NOMO-1 treated with DMSO at 0.1 percent for 48 hours (cell line): ENCODE data around the gene SLC39A9.
A peak's percentile ranks its signal among the peaks of the same experiment; 100 is the strongest.
"Not testable (repeated sequence)": the region's sequence is repeated elsewhere in the genome, so short reads cannot be mapped to it uniquely, and the experiment has no call there.

Experiments used
- DNase-seq: peaks from one replicate; lab custom pipeline; 2025; ENCODE audit not compliant: unreplicated experiment; lab: John Stamatoyannopoulos, UW

SLC39A9 gene

GRCh38 chr14:69473260-69473659 is 74.8 kb downstream of the SLC39A9 start:
- no peak for DNase-seq

GRCh38 chr14:69473946-69474345 is 75.5 kb downstream of the SLC39A9 start:
- DNase-seq: no peak

DNA sequence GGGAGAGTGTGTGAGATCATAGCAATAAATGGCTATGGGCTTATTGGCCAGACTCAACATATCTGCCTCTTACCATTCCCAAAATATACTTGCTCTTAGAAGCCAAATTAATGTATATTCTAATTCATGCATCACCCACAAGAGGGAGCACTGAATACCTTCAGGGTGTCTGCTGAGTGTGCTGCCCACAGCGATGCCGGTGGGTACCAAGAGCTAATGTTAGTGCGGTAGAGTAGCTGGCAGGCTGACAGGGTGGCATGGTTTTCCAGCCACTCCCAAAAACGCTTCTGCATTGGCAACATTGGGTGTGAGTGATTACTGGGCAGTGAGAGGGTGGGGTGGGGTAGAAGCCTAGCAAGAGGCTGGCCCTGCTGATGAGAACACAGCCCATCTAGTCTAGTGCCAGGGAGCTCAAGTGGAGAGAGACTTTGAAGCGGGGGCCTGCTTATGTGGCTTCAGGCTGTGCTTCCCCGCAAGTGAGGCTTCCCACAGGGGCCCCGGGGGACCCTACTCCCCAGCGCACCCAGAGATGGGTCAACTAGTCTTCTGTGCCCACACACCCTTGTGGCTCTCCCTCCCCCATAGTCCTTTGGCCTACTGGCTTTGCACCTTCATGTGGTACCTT is 76.8 kb downstream of the SLC39A9 start:
- DNase-seq: peak; percentile 21

- DNase-seq: not testable (repeated sequence)
Measured at GRCh38 chr14:69476824-69477450, 78.4 kb downstream of the SLC39A9 start.

DNA sequence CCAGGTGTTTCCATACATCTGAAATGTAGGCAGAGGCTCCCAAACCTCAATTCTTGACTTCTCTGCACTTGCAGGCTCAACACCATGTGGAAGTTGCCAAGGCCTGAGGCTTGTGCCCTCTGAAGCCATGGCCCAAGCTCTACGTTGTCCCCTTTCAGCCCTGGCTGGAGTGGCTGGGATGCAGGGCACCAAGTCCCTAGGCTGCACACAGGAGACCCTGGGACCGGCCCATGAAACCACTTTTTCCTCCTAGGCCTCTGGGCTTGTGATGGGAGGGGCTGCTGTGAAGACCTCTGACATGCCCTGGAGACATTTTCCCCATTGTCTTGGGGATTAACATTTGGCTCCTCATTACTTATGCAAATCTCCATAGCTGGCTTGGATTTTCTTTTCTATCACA is 79.6 kb downstream of the SLC39A9 start:
- DNase-seq: not testable (repeated sequence)

DNA sequence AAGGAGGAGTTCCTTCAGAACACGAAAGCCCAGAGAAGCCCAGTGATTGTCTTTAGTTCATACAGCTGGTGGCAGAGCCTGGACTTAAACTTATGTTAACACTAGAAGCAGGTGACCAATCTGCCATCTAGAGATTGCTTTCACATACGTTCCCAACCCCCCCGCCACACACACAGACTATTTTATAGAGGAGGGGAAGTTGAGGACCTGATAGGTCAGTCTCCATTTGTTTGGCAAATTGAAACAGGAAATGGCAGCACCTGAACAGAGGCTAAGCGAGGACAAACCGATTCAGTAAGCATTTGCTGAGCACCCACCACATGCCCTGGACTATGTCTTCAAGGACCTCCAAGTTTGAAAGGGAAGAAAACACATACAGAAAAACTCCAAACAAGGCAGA is 81.2 kb downstream of the SLC39A9 start:
- no peak for DNase-seq

GRCh38 chr14:69480136-69480535 is 81.6 kb downstream of the SLC39A9 start:
- DNase-seq: no peak

DNA sequence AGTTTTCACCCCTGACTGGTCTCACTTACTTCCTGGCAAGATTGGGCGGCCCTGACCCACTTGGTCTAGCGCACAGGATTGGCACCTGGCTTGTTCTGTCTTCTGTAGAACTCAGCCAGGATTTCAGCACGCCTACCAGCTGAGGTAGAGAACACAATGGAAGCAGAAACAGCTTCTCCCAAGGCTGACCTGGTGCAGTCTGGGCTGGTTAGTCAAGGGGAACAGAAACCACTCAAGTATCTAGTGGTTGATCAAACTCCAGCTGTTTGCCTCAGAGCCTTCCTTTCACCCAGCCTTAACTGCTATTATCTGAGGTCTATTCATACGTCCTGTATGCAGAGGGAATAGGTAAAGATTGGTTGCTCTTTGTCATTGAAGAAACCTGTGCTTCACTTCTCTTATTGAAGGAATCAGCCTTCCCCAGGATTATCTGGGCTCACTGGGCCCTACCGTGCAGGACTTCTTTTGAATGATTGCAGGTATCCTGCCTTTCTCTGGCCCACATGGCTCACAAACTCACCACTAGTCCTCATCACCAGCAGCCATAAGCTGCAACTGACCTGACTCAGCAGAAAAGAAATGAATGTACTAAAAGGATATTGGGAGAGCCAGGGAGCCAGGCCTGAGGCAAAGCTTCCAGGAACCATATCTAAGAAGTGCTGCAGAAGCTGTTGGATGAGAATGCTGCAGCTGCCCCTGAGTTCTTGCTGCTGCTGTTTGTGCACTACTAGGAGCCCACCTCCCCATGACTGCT is 83.5 kb downstream of the SLC39A9 start:
- peak; percentile 80 for DNase-seq

GRCh38 chr14:69483765-69484443 is 85.4 kb downstream of the SLC39A9 start:
- no peak for DNase-seq

- peak; percentile 2 for DNase-seq
Measured at GRCh38 chr14:69484444-69485314, 86.2 kb downstream of the SLC39A9 start, which contains the start of gene PLEKHD1. Gene PLEKHD1 (plus strand): TSS chr14:69484728. CDS start chr14:69484966, 238 bp downstream.

DNA sequence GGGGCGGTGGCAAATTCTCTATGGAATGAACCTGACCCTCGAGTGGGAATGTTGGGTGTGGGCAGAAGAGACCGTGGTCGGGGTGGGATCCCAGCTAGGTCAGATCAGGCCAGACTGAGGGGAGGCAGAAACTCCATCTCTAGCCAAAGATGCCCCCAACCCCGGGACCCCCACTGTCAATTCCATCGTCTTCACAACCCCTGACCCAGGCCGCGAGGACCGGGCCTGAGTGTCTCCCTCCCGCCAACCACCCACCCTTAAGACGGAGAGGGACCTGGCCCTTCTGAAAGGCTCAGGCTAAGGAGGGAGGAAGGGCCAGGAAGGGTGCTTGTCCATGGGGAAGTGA is 86.8 kb downstream of the SLC39A9 start:
- DNase-seq: no peak

DNA sequence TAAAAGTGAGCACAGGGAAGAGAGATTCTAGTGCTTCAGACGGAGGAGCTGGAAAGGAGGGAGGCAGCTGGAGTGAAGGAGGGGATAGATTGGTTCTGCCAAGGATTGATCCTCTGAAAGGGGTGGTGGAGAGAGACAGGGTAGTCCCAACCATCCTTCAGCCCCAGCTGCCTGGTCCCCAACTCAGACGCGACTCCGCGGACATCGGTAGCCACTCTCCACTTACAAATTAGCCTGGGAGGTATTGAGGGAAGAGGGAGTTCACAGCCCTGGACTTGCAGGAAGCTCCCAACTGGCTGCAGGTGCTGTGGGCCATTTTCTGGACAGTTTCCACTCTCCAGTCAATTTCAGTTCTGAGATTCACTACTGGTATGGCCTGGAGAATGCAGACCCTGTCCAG is 87.2 kb downstream of the SLC39A9 start:
- no peak for DNase-seq

DNA sequence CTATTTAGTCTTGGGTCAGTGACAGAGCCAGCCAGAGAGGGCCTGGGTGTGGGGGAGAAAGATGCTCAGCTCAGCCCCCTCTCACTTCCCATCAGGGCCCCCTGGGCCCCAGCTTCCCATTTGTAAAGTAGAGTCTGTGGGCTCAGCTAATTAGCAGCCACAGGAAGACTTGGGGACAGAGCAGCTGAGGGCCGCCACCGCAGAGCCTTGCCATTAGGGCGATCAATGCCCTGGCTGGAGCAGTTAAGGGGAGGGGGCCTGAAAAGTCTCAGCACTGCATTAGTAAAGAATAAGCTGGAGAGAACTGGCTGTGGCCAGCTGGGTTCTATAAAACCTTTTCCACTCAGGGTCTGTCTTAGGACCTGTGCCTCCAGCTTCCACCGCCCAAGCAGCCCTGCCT is 88.7 kb downstream of the SLC39A9 start:
- DNase-seq: no peak

DNA sequence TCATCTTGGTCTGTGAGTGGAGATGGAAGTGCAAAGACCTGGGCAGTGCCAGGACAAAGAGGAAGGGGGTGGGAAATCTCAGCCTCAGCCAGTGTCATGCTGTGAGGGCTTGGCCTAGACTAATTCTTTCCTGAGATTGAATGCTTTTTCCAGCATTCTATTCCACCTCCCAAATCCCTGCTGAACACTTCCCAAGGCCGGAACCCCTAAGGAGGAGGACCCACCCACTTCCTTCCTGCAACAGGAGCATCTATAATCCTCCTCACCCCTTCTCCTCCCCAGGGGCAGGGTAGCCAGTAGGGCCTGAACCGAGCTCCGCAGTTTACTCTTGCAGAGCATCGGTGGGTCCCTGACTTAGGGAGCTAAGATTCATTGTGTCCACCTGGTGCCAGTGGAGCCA is 89.3 kb downstream of the SLC39A9 start:
- no peak for DNase-seq

DNA sequence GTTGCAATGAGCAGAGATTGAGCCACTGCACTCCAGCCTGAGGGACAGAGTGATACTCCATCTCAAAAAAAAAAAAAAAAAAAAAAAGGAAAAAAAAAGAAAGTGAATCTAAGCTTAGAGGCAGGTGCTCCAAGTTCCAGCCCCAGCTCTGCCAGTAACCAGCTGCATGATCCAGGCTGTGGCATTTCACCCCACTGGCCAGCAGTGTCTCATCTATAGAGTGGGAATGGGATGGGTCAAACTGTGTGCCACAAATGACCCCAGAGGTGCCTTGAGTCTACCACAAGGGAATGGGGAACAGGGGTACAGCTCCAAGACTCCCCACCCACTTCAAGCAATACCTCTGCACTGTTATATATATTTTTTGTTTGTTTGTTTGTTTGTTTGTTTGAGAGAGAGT is 91.0 kb downstream of the SLC39A9 start:
- no peak for DNase-seq

GRCh38 chr14:69490219-69490918 is 91.9 kb downstream of the SLC39A9 start:
- DNase-seq: no peak

GRCh38 chr14:69491193-69491592 is 92.7 kb downstream of the SLC39A9 start:
- no peak for DNase-seq

- no peak for DNase-seq
Measured at GRCh38 chr14:69493038-69493437, 94.5 kb downstream of the SLC39A9 start.

DNA sequence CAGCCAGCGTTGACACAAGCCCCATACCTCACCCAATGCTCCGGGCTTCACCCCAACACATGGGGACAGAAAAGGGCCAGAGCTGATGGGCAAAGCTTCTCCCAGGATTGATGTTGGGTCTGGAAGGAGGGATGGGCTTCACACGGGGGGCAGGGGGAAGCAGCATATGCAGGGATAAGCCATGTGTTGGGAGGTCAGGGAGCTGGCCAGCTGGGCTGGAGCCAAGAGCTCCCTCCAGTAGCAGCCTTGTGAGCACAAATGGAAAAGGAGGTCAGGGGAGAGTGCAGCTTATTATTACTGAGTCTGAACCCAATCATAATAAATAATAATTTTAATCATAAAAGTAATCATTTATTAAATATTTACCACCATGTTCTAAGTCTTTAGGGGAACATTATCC is 95.3 kb downstream of the SLC39A9 start:
- DNase-seq: no peak

- no peak for DNase-seq
Measured at GRCh38 chr14:69495341-69495921, 96.9 kb downstream of the SLC39A9 start.
